ENCODE data around the gene CLEC1A.

The CLEC1A gene, protein sequence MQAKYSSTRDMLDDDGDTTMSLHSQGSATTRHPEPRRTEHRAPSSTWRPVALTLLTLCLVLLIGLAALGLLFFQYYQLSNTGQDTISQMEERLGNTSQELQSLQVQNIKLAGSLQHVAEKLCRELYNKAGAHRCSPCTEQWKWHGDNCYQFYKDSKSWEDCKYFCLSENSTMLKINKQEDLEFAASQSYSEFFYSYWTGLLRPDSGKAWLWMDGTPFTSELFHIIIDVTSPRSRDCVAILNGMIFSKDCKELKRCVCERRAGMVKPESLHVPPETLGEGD

GRCh38 chr12:10098791-10099190 is at the start of gene CLEC1A:
CLEC1A (minus strand) TSS chr12:10098985; CDS start chr12:10098922, 63 bp downstream.
- peaks cover 24% of the 10 kb centered on the region for H3K27me3 ChIP-seq (ENCODE audit: insufficient read depth, low read length, poor library complexity)
- no peaks in the 10 kb centered on the region for H3K79me2 ChIP-seq (ENCODE audit: insufficient read depth, low read length)
- no peaks in the 10 kb centered on the region for H3K9me3 ChIP-seq (ENCODE audit: insufficient read depth, low read length, severe bottlenecking)
- no peak for TF ChIP-seq EZH2 (IDR thresholded peaks at IDR 0.05; ENCODE audit: borderline replicate concordance, low read depth, low read length, severe bottlenecking)
- TF ChIP-seq, protein P1, sequence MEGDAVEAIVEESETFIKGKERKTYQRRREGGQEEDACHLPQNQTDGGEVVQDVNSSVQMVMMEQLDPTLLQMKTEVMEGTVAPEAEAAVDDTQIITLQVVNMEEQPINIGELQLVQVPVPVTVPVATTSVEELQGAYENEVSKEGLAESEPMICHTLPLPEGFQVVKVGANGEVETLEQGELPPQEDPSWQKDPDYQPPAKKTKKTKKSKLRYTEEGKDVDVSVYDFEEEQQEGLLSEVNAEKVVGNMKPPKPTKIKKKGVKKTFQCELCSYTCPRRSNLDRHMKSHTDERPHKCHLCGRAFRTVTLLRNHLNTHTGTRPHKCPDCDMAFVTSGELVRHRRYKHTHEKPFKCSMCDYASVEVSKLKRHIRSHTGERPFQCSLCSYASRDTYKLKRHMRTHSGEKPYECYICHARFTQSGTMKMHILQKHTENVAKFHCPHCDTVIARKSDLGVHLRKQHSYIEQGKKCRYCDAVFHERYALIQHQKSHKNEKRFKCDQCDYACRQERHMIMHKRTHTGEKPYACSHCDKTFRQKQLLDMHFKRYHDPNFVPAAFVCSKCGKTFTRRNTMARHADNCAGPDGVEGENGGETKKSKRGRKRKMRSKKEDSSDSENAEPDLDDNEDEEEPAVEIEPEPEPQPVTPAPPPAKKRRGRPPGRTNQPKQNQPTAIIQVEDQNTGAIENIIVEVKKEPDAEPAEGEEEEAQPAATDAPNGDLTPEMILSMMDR (IDR thresholded peaks at IDR 0.05; ENCODE audit: borderline replicate concordance, extremely low read depth, low read length, poor library complexity, severe bottlenecking) = no peak
- no peaks in the 10 kb centered on the region for H3K4me1 ChIP-seq (ENCODE audit: insufficient read depth, low read length)
- H4K20me1 ChIP-seq (ENCODE audit: insufficient read depth, low read length) = no peaks in the 10 kb centered on the region
- H3K9ac ChIP-seq (ENCODE audit: low read depth, low read length) = no peak within 1 kb of the TSS
- H3K36me3 ChIP-seq (ENCODE audit: insufficient read depth, low read length) = no peaks in the 10 kb centered on the region
- ATAC-seq (ENCODE audit: insufficient read depth, low read depth) (no peak), DNase-seq (no peak)
- no peak within 1 kb of the TSS for H3K27ac ChIP-seq (ENCODE audit: low read length)
- H3K4me2 ChIP-seq (ENCODE audit: insufficient read depth, low read length) = no peak within 1 kb of the TSS
- no peak within 1 kb of the TSS for H2AFZ ChIP-seq (ENCODE audit: low read depth, low read length)
- H3K4me3 ChIP-seq (ENCODE audit: low read depth in 1 of 2, low read length in 2 of 2) = no peak within 1 kb of the TSS

DNA sequence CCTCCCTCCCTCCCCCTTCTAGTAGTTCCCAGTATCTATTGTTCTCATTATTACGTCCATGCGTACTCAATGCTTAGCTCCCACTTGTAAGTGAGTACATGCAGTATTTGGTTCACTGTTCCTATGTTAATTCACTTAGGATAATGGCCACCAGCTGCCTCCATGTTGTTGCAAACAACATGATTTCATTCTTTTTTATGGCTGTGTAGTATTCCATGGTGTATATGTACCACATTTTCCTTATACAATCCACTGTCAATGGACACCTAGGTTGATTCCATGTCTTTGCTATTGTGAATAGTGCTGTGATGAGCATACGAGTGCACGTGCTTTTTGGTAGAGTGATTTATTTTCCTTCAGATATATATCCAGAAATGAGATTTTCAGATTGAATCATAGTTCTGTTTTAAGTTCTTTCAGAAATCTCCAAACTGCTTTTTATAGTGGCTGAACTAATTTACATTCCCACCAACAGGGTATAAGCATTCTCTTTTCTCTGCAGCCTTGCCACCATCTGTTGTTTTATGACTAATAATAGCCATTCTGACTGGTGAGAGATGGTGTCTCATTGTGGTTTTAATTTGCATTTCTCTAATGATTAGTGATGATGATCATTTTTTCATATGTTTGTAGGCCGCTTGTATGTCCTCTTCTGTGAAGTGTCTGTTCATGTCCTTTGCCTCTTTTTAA is 49.1 kb upstream of the CLEC1A start:
- no peak overlapping the region for H3K4me2 ChIP-seq (ENCODE audit: insufficient read depth, low read length)
- H3K9me3 ChIP-seq (ENCODE audit: insufficient read depth, low read length, severe bottlenecking) = no peaks in the 10 kb centered on the region
- no peaks in the 10 kb centered on the region for H3K79me2 ChIP-seq (ENCODE audit: insufficient read depth, low read length)
- H2AFZ ChIP-seq (ENCODE audit: low read depth, low read length) = no peak overlapping the region
- TF ChIP-seq, protein P1 (IDR thresholded peaks at IDR 0.05; ENCODE audit: borderline replicate concordance, extremely low read depth, low read length, poor library complexity, severe bottlenecking) = no peak
- TF ChIP-seq EZH2 (IDR thresholded peaks at IDR 0.05; ENCODE audit: borderline replicate concordance, low read depth, low read length, severe bottlenecking) = no peak
- H3K27me3 ChIP-seq (ENCODE audit: insufficient read depth, low read length, poor library complexity) = peaks cover 14% of the 10 kb centered on the region
- no peaks in the 10 kb centered on the region for H3K4me1 ChIP-seq (ENCODE audit: insufficient read depth, low read length)
- no peaks in the 10 kb centered on the region for H3K36me3 ChIP-seq (ENCODE audit: insufficient read depth, low read length)
- ATAC-seq (ENCODE audit: insufficient read depth, low read depth) (no peak), DNase-seq (no peak)
- no peak overlapping the region for H3K4me3 ChIP-seq (ENCODE audit: low read depth in 1 of 2, low read length in 2 of 2)
- no peaks in the 10 kb centered on the region for H4K20me1 ChIP-seq (ENCODE audit: insufficient read depth, low read length)
- no peak overlapping the region for H3K9ac ChIP-seq (ENCODE audit: low read depth, low read length)
- H3K27ac ChIP-seq (ENCODE audit: low read length) = no peak overlapping the region

DNA sequence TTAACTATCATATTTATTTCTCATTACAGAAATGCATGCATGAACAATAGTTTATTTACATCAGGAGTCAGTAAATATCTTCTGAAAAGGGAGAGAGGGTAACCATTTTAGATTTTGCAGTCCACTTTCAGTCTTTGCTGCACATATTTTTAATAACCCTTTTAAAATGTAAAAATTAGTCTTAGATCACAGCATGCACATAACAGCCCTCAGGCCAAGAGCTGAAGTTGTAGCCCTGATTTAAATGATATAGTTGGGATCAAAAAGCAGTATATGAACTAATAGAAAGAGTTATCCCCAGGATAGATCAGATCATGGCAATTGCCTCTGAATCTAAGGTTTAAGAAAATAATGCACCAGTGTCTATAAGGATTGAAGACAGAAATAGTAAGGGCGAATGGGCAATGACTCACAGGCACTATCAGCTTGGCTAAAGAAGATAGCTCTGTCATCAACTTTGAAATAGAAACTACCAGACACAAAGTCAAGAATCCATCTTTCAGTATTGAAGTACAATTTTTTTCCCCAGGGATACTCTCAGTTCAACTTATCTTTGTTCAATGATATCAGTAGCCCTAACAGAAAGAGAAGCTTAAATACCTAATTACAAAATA is 44.3 kb upstream of the CLEC1A start:
- Histone ChIP-seq H3K27ac (ENCODE audit: low read length) (no peak overlapping the region), H2AFZ (ENCODE audit: low read depth, low read length) (no peak overlapping the region), H3K9ac (ENCODE audit: low read depth, low read length) (no peak overlapping the region), H3K4me3 (ENCODE audit: low read depth in 1 of 2, low read length in 2 of 2) (no peak overlapping the region), H3K4me2 (ENCODE audit: insufficient read depth, low read length) (no peak overlapping the region), H3K79me2 (ENCODE audit: insufficient read depth, low read length) (no peaks in the 10 kb centered on the region), H3K36me3 (ENCODE audit: insufficient read depth, low read length) (no peaks in the 10 kb centered on the region), H3K27me3 (ENCODE audit: insufficient read depth, low read length, poor library complexity) (peaks cover 29% of the 10 kb centered on the region), H3K9me3 (ENCODE audit: insufficient read depth, low read length, severe bottlenecking) (no peaks in the 10 kb centered on the region), H3K4me1 (ENCODE audit: insufficient read depth, low read length) (no peaks in the 10 kb centered on the region), H4K20me1 (ENCODE audit: insufficient read depth, low read length) (no peaks in the 10 kb centered on the region)
- no peak for DNase-seq
- no peak for ATAC-seq (ENCODE audit: insufficient read depth, low read depth)
- TF ChIP-seq EZH2 (IDR thresholded peaks at IDR 0.05; ENCODE audit: borderline replicate concordance, low read depth, low read length, severe bottlenecking) = no peak

DNA sequence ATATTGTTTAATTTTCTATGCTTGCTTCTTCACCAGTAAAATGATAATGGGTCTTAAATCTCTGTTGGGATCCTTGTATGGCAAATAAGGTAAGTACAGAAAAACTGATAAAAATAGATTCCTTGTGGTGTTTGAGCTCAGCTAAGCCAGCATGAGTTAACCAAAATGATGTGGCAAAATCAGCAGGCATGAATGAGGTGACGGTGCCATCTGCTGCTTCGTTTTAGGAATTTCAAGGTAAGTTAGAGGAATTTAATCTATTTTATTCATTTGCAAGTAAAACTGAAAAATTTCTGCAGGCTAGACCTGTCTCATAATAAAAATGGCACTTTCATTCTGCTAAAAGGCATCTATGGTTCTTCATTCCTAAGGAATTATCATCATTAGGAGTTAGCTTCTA is 41.2 kb upstream of the CLEC1A start:
- Histone ChIP-seq H2AFZ (ENCODE audit: low read depth, low read length) (no peak overlapping the region), H3K4me3 (ENCODE audit: low read depth in 1 of 2, low read length in 2 of 2) (no peak overlapping the region), H3K27ac (ENCODE audit: low read length) (no peak overlapping the region), H3K36me3 (ENCODE audit: insufficient read depth, low read length) (no peaks in the 10 kb centered on the region), H3K4me1 (ENCODE audit: insufficient read depth, low read length) (no peaks in the 10 kb centered on the region), H4K20me1 (ENCODE audit: insufficient read depth, low read length) (no peaks in the 10 kb centered on the region), H3K79me2 (ENCODE audit: insufficient read depth, low read length) (no peaks in the 10 kb centered on the region), H3K9me3 (ENCODE audit: insufficient read depth, low read length, severe bottlenecking) (no peaks in the 10 kb centered on the region), H3K27me3 (ENCODE audit: insufficient read depth, low read length, poor library complexity) (peaks cover 35% of the 10 kb centered on the region), H3K9ac (ENCODE audit: low read depth, low read length) (no peak overlapping the region), H3K4me2 (ENCODE audit: insufficient read depth, low read length) (no peak overlapping the region)
- ATAC-seq (ENCODE audit: insufficient read depth, low read depth) (peak; percentile 60; the same call in 2 of the 3 replicates), DNase-seq (peak; percentile 54)
- no peak for TF ChIP-seq EZH2 (IDR thresholded peaks at IDR 0.05; ENCODE audit: borderline replicate concordance, low read depth, low read length, severe bottlenecking)
- TF ChIP-seq, protein P1 (IDR thresholded peaks at IDR 0.05; ENCODE audit: borderline replicate concordance, extremely low read depth, low read length, poor library complexity, severe bottlenecking) = peak; percentile 63

All from DND-41 (cell line).